GM12872 (cell line): Measurements from ENCODE around the gene ZNFX1.

Source experiments
- CTCF ChIP-seq: IDR thresholded peaks from 3 replicates; pipeline ENCODE4 v1.5.1; 2011; ENCODE audit warnings: low read depth, mild to moderate bottlenecking, low read length, moderate library complexity; ENCODE audit not compliant: insufficient read depth

ZNFX1 gene

GRCh38 chr20:49284818-49285217 is 7.0 kb upstream of the ZNFX1 start:
- TF ChIP-seq CTCF = no peak

GRCh38 chr20:49283703-49284625 is 6.1 kb upstream of the ZNFX1 start:
- no peak for TF ChIP-seq CTCF

DNA sequence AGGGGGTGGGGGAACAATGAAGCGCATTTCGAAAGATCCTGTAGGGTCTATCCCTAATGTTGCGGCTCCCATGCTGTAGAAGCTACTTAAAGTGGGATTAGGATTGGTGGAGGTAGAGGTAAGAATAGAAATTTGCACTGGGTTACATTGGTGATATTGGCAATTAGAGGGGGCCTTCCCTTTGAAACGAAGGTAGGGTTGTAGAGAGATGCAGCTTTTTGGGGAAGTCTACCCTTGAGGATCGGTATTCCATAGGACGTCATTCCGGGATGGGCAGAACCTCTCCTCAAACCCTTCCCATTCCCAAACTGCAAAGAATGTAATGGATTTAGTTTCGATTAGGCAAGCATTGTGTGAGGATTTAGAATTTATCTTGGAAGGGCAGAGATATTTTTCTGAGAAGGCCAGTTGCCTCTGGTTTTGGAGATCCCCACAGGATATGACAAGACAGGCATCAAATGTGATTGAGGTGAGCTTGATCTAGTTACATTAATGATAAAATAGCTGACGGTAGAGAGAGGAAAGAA is 5.4 kb upstream of the ZNFX1 start:
- no peak for TF ChIP-seq CTCF

GRCh38 chr20:49282584-49283171 is 4.8 kb upstream of the ZNFX1 start:
- TF ChIP-seq CTCF = no peak

GRCh38 chr20:49281913-49282467 is 4.1 kb upstream of the ZNFX1 start:
- no peak for TF ChIP-seq CTCF

GRCh38 chr20:49281059-49281912 is 3.4 kb upstream of the ZNFX1 start:
- TF ChIP-seq CTCF = no peak
